GM18951 (cell line): ENCODE measurements around the gene RABGAP1L.

ENCODE experiments used
- POLR2A ChIP-seq: IDR thresholded peaks from 4 replicates; pipeline ENCODE4 v1.6.1; 2011; ENCODE audit warnings: mild to moderate bottlenecking; ENCODE audit not compliant: insufficient read length, insufficient read depth; ENCODE audit errors: extremely low read depth
- in situ Hi-C: fragments of 300-500 bp; cut with MboI; formaldehyde crosslinking; loops from one replicate; pipeline ENCODE4 v1.12.0; 2022; ENCODE audit warnings: low sequenced_read_pairs, mixed read lengths, inconsistent platforms; ENCODE audit not compliant: unreplicated experiment

Gene RABGAP1L

GRCh38 chr1:174414203-174414602, 254.9 kb downstream of the RABGAP1L start:
- in situ Hi-C loops, result no loop called here
- no peak for TF ChIP-seq POLR2A

GRCh38 chr1:174415506-174415905, 256.2 kb downstream of the RABGAP1L start:
- in situ Hi-C loops, result no loop called here
- no peak for TF ChIP-seq POLR2A

- in situ Hi-C loops, result no loop called here
- no peak for TF ChIP-seq POLR2A
Measured at GRCh38 chr1:174417921-174418320, 258.6 kb downstream of the RABGAP1L start.

GRCh38 chr1:174425121-174425520, 265.8 kb downstream of the RABGAP1L start:
- TF ChIP-seq POLR2A, result no peak
- in situ Hi-C loops, result no loop called here

- no peak for TF ChIP-seq POLR2A
- in situ Hi-C loops, result no loop called here
Measured at GRCh38 chr1:174426153-174426552, 266.8 kb downstream of the RABGAP1L start.

- TF ChIP-seq POLR2A, result no peak
- in situ Hi-C loops, result no loop called here
Measured at GRCh38 chr1:174428033-174428432, 268.7 kb downstream of the RABGAP1L start.

- in situ Hi-C loops, result no loop called here
- TF ChIP-seq POLR2A, result no peak
Measured at GRCh38 chr1:174428739-174429138, 269.4 kb downstream of the RABGAP1L start.

GRCh38 chr1:174433451-174433850, 274.1 kb downstream of the RABGAP1L start:
- TF ChIP-seq POLR2A, result no peak
- in situ Hi-C loops, result no loop called here

GRCh38 chr1:174445351-174445750, 286.0 kb downstream of the RABGAP1L start:
- in situ Hi-C loops, result no loop called here
- no peak for TF ChIP-seq POLR2A

- in situ Hi-C loops, result no loop called here
- no peak for TF ChIP-seq POLR2A
Measured at GRCh38 chr1:174445817-174446216, 286.5 kb downstream of the RABGAP1L start.

GRCh38 chr1:174447866-174448530, 288.7 kb downstream of the RABGAP1L start, which contains the start of gene GPR52:
GPR52 (plus strand) TSS chr1:174447964; CDS start chr1:174448112, 148 bp downstream.
- TF ChIP-seq POLR2A, result no peak
- in situ Hi-C loops, result no loop called here

GRCh38 chr1:174448531-174448883, 289.2 kb downstream of the RABGAP1L start:
- TF ChIP-seq POLR2A, result no peak
- in situ Hi-C loops, result no loop called here

GRCh38 chr1:174448974-174449373, 289.7 kb downstream of the RABGAP1L start:
- in situ Hi-C loops, result no loop called here
- TF ChIP-seq POLR2A, result no peak

GRCh38 chr1:174451408-174451807, 292.1 kb downstream of the RABGAP1L start:
- no peak for TF ChIP-seq POLR2A
- in situ Hi-C loops, result no loop called here

- in situ Hi-C loops, result no loop called here
- no peak for TF ChIP-seq POLR2A
Measured at GRCh38 chr1:174465855-174466254, 306.5 kb downstream of the RABGAP1L start.
